ENCODE results near the gene GRID2. TPM values are rescaled to one million over a fixed set of nuclear protein-coding genes. Genes with fewer than 3 reads are reported as not detected.
A peak's percentile ranks its signal among the peaks of the same experiment; 100 is the strongest.

GRID2 gene
- polyA plus RNA-seq, 1 donor, result 0.57 TPM

- no peak for DNase-seq
- Histone ChIP-seq H3K36me3 (ENCODE audit: control insufficient read depth, insufficient read depth, low read length) (no peaks in the 10 kb centered on the region), H3K4me1 (ENCODE audit: control insufficient read depth, insufficient read depth, low read length) (no peaks in the 10 kb centered on the region), H3K4me3 (ENCODE audit: low read length) (no peak overlapping the region), H3K9me3 (ENCODE audit: control insufficient read depth, low read depth, low read length) (no peaks in the 10 kb centered on the region), H3K27ac (ENCODE audit: low read length) (no peak overlapping the region), H3K27me3 (ENCODE audit: control insufficient read depth, insufficient read depth, low read length) (no peaks in the 10 kb centered on the region)
Measured at GRCh38 chr4:92654084-92654483, 350.3 kb downstream of the GRID2 start.

GRCh38 chr4:92657695-92658094, 353.9 kb downstream of the GRID2 start:
- Histone ChIP-seq H3K9me3 (ENCODE audit: control insufficient read depth, low read depth, low read length) (no peaks in the 10 kb centered on the region), H3K27ac (ENCODE audit: low read length) (no peak overlapping the region), H3K36me3 (ENCODE audit: control insufficient read depth, insufficient read depth, low read length) (no peaks in the 10 kb centered on the region), H3K27me3 (ENCODE audit: control insufficient read depth, insufficient read depth, low read length) (no peaks in the 10 kb centered on the region), H3K4me1 (ENCODE audit: control insufficient read depth, insufficient read depth, low read length) (no peaks in the 10 kb centered on the region), H3K4me3 (ENCODE audit: low read length) (no peak overlapping the region)
- no peak for DNase-seq

- no peaks in the 10 kb centered on the region for H3K9me3 ChIP-seq (ENCODE audit: control insufficient read depth, low read depth, low read length)
- no peak for DNase-seq
- H3K4me3 ChIP-seq (ENCODE audit: low read length), result no peak overlapping the region
- no peaks in the 10 kb centered on the region for H3K27me3 ChIP-seq (ENCODE audit: control insufficient read depth, insufficient read depth, low read length)
- H3K4me1 ChIP-seq (ENCODE audit: control insufficient read depth, insufficient read depth, low read length), result no peaks in the 10 kb centered on the region
- H3K27ac ChIP-seq (ENCODE audit: low read length), result no peak overlapping the region
- H3K36me3 ChIP-seq (ENCODE audit: control insufficient read depth, insufficient read depth, low read length), result no peaks in the 10 kb centered on the region
- 80% methylated on average over 1 of the region's 2 CpGs for WGBS (ENCODE audit: insufficient coverage, low lambda C conversion rate)
Measured at GRCh38 chr4:92658318-92658717, 354.6 kb downstream of the GRID2 start.

- WGBS (ENCODE audit: insufficient coverage, low lambda C conversion rate), result 97% methylated on average over 3 of the region's 3 CpGs
- DNase-seq, result no peak
- Histone ChIP-seq H3K36me3 (ENCODE audit: control insufficient read depth, insufficient read depth, low read length) (no peaks in the 10 kb centered on the region), H3K27me3 (ENCODE audit: control insufficient read depth, insufficient read depth, low read length) (no peaks in the 10 kb centered on the region), H3K27ac (ENCODE audit: low read length) (no peak overlapping the region), H3K4me1 (ENCODE audit: control insufficient read depth, insufficient read depth, low read length) (no peaks in the 10 kb centered on the region), H3K4me3 (ENCODE audit: low read length) (no peak overlapping the region), H3K9me3 (ENCODE audit: control insufficient read depth, low read depth, low read length) (no peaks in the 10 kb centered on the region)
Measured at GRCh38 chr4:92677805-92678204, 374.0 kb downstream of the GRID2 start.

- 100% methylated on average over 1 of the region's 4 CpGs for WGBS (ENCODE audit: insufficient coverage, low lambda C conversion rate)
- Histone ChIP-seq H3K4me3 (ENCODE audit: low read length) (no peak overlapping the region), H3K27ac (ENCODE audit: low read length) (no peak overlapping the region), H3K4me1 (ENCODE audit: control insufficient read depth, insufficient read depth, low read length) (no peaks in the 10 kb centered on the region), H3K36me3 (ENCODE audit: control insufficient read depth, insufficient read depth, low read length) (no peaks in the 10 kb centered on the region), H3K9me3 (ENCODE audit: control insufficient read depth, low read depth, low read length) (no peaks in the 10 kb centered on the region), H3K27me3 (ENCODE audit: control insufficient read depth, insufficient read depth, low read length) (no peaks in the 10 kb centered on the region)
- DNase-seq, result no peak
Measured at GRCh38 chr4:92678292-92678691, 374.5 kb downstream of the GRID2 start.

- Histone ChIP-seq H3K27me3 (ENCODE audit: control insufficient read depth, insufficient read depth, low read length) (no peaks in the 10 kb centered on the region), H3K4me1 (ENCODE audit: control insufficient read depth, insufficient read depth, low read length) (no peaks in the 10 kb centered on the region), H3K4me3 (ENCODE audit: low read length) (no peak overlapping the region), H3K36me3 (ENCODE audit: control insufficient read depth, insufficient read depth, low read length) (no peaks in the 10 kb centered on the region), H3K9me3 (ENCODE audit: control insufficient read depth, low read depth, low read length) (no peaks in the 10 kb centered on the region), H3K27ac (ENCODE audit: low read length) (no peak overlapping the region)
- DNase-seq, result no peak
- 88% methylated on average over 1 of the region's 1 CpG for WGBS (ENCODE audit: insufficient coverage, low lambda C conversion rate)
Measured at GRCh38 chr4:92679149-92679548, 375.4 kb downstream of the GRID2 start.

GRCh38 chr4:92714640-92715039, 410.9 kb downstream of the GRID2 start:
- Histone ChIP-seq H3K36me3 (ENCODE audit: control insufficient read depth, insufficient read depth, low read length) (no peaks in the 10 kb centered on the region), H3K4me3 (ENCODE audit: low read length) (no peak overlapping the region), H3K9me3 (ENCODE audit: control insufficient read depth, low read depth, low read length) (no peaks in the 10 kb centered on the region), H3K27me3 (ENCODE audit: control insufficient read depth, insufficient read depth, low read length) (no peaks in the 10 kb centered on the region), H3K4me1 (ENCODE audit: control insufficient read depth, insufficient read depth, low read length) (no peaks in the 10 kb centered on the region), H3K27ac (ENCODE audit: low read length) (no peak overlapping the region)
- 100% methylated on average over 2 of the region's 3 CpGs for WGBS (ENCODE audit: insufficient coverage, low lambda C conversion rate)
- DNase-seq, result no peak

- WGBS (ENCODE audit: insufficient coverage, low lambda C conversion rate), result no CpG with 5 or more reads among the region's 1 CpG
Measured at GRCh38 chr4:92733231-92733630, 429.5 kb downstream of the GRID2 start.

GRCh38 chr4:92735025-92735665, 431.4 kb downstream of the GRID2 start:
- no peaks in the 10 kb centered on the region for H3K9me3 ChIP-seq (ENCODE audit: control insufficient read depth, low read depth, low read length)
- H3K4me1 ChIP-seq (ENCODE audit: control insufficient read depth, insufficient read depth, low read length), result no peaks in the 10 kb centered on the region
- no peak for DNase-seq
- no peaks in the 10 kb centered on the region for H3K27me3 ChIP-seq (ENCODE audit: control insufficient read depth, insufficient read depth, low read length)
- no peak overlapping the region for H3K27ac ChIP-seq (ENCODE audit: low read length)
- 90% methylated on average over 2 of the region's 2 CpGs for WGBS (ENCODE audit: insufficient coverage, low lambda C conversion rate)
- no peaks in the 10 kb centered on the region for H3K36me3 ChIP-seq (ENCODE audit: control insufficient read depth, insufficient read depth, low read length)
- H3K4me3 ChIP-seq (ENCODE audit: low read length), result no peak overlapping the region

More at GRCh38 chr4:92733231-92733630, 429.5 kb downstream of the GRID2 start:
- no peak overlapping the region for H3K4me3 ChIP-seq (ENCODE audit: low read length)
- H3K27me3 ChIP-seq (ENCODE audit: control insufficient read depth, insufficient read depth, low read length), result no peaks in the 10 kb centered on the region
- H3K4me1 ChIP-seq (ENCODE audit: control insufficient read depth, insufficient read depth, low read length), result no peaks in the 10 kb centered on the region
- no peak overlapping the region for H3K27ac ChIP-seq (ENCODE audit: low read length)
- H3K36me3 ChIP-seq (ENCODE audit: control insufficient read depth, insufficient read depth, low read length), result no peaks in the 10 kb centered on the region
- DNase-seq, result peak; percentile 16 to 64
- no peaks in the 10 kb centered on the region for H3K9me3 ChIP-seq (ENCODE audit: control insufficient read depth, low read depth, low read length)

- H3K4me1 ChIP-seq (ENCODE audit: control insufficient read depth, insufficient read depth, low read length), result no peaks in the 10 kb centered on the region
- H3K4me3 ChIP-seq (ENCODE audit: low read length), result no peak overlapping the region
- H3K27ac ChIP-seq (ENCODE audit: low read length), result no peak overlapping the region
- no peaks in the 10 kb centered on the region for H3K27me3 ChIP-seq (ENCODE audit: control insufficient read depth, insufficient read depth, low read length)
- no peak for DNase-seq
- no peaks in the 10 kb centered on the region for H3K36me3 ChIP-seq (ENCODE audit: control insufficient read depth, insufficient read depth, low read length)
- H3K9me3 ChIP-seq (ENCODE audit: control insufficient read depth, low read depth, low read length), result no peaks in the 10 kb centered on the region
Measured at GRCh38 chr4:92760433-92760832, 456.7 kb downstream of the GRID2 start.

- no CpG with 5 or more reads among the region's 3 CpGs for WGBS (ENCODE audit: insufficient coverage, low lambda C conversion rate)
- DNase-seq, result no peak
- no peaks in the 10 kb centered on the region for H3K36me3 ChIP-seq (ENCODE audit: control insufficient read depth, insufficient read depth, low read length)
- H3K4me3 ChIP-seq (ENCODE audit: low read length), result no peak overlapping the region
- H3K27ac ChIP-seq (ENCODE audit: low read length), result no peak overlapping the region
- no peaks in the 10 kb centered on the region for H3K4me1 ChIP-seq (ENCODE audit: control insufficient read depth, insufficient read depth, low read length)
- H3K27me3 ChIP-seq (ENCODE audit: control insufficient read depth, insufficient read depth, low read length), result no peaks in the 10 kb centered on the region
- no peaks in the 10 kb centered on the region for H3K9me3 ChIP-seq (ENCODE audit: control insufficient read depth, low read depth, low read length)
Measured at GRCh38 chr4:92776080-92776479, 472.3 kb downstream of the GRID2 start.

Measured in large intestine (tissue), 3 donors.